GM12878 (cell line): ENCODE measurements around the gene CACNA2D2.

ENCODE experiments used
- CBX3 ChIP-seq: fragments of 200-600 bp; sonication (generic); IDR thresholded peaks from 2 replicates; pipeline ENCODE4 v1.6.1; 2016; ENCODE audit warnings: low read depth, borderline replicate concordance
- CTCF ChIP-seq, 3 experiments: IDR thresholded peaks in 2 of 3; conservative IDR thresholded peaks in 1 of 3; 2 replicates each; pipeline ENCODE4 v1.5.1; 2011; ENCODE audit warnings: low read depth in 3 of 3, low read length in 3 of 3, mild to moderate bottlenecking in 3 of 3, control low read depth in 2 of 3, moderate library complexity in 2 of 3, inconsistent platforms in 1 of 3, mixed read lengths in 1 of 3; ENCODE audit not compliant: control insufficient read depth in 2 of 3, insufficient read depth in 1 of 3; ENCODE audit errors: extremely low read depth in 1 of 3
- HDAC2 ChIP-seq: fragments of 200-600 bp; sonication (generic); IDR thresholded peaks from 2 replicates; pipeline ENCODE4 v1.6.1; 2017
- KAT2A ChIP-seq: conservative IDR thresholded peaks from 2 replicates; pipeline ENCODE4 v1.6.1; 2011; ENCODE audit warnings: low read depth, low read length; ENCODE audit not compliant: control insufficient read depth
- LARP7 ChIP-seq: fragments of 450-650 bp; IDR thresholded peaks from 2 replicates; pipeline ENCODE4 v1.6.1; 2017; ENCODE audit warnings: mild to moderate bottlenecking
- MTA2 ChIP-seq: fragments of 450-650 bp; IDR thresholded peaks from 2 replicates; pipeline ENCODE4 v1.6.1; 2016; ENCODE audit warnings: low read depth, mild to moderate bottlenecking, moderate library complexity
- STAT1 ChIP-seq: fragments of 450-650 bp; conservative IDR thresholded peaks from 2 replicates; pipeline ENCODE4 v1.6.1; 2014; ENCODE audit warnings: antibody characterized with exemption, mild to moderate bottlenecking
- SUPT20H ChIP-seq: IDR thresholded peaks from 2 replicates; pipeline ENCODE4 v1.6.1; 2011; ENCODE audit warnings: low read depth, mild to moderate bottlenecking, low read length, moderate library complexity, borderline replicate concordance; ENCODE audit not compliant: control insufficient read depth

GRCh38 chr3:50333744-50334328 lies 169.6 kb downstream of the CACNA2D2 start:
- TF ChIP-seq CTCF (IDR thresholded peaks at IDR 0.05 in 2 of 3, conservative IDR thresholded peaks at IDR 0.05 in 1 of 3; ENCODE audit: control insufficient read depth in 2 of 3, extremely low read depth in 1 of 3, insufficient read depth in 1 of 3, low read depth in 3 of 3, low read length in 3 of 3): no peak
- TF ChIP-seq KAT2A: no peak
- no peak for TF ChIP-seq SUPT20H
- no peak for TF ChIP-seq MTA2
- no peak for TF ChIP-seq STAT1
- no peak for TF ChIP-seq HDAC2
- no peak for TF ChIP-seq LARP7
- no peak for TF ChIP-seq CBX3
